GM18867 (cell line): Measurements from ENCODE around the gene FLRT2.

Experiments
- ATAC-seq: cut with Tn5 transposase; IDR thresholded peaks from one replicate; pipeline ENCODE4 v1.9.1; 2021; ENCODE audit warnings: mild to moderate bottlenecking, moderate library complexity; ENCODE audit not compliant: unreplicated experiment

Gene FLRT2

DNA sequence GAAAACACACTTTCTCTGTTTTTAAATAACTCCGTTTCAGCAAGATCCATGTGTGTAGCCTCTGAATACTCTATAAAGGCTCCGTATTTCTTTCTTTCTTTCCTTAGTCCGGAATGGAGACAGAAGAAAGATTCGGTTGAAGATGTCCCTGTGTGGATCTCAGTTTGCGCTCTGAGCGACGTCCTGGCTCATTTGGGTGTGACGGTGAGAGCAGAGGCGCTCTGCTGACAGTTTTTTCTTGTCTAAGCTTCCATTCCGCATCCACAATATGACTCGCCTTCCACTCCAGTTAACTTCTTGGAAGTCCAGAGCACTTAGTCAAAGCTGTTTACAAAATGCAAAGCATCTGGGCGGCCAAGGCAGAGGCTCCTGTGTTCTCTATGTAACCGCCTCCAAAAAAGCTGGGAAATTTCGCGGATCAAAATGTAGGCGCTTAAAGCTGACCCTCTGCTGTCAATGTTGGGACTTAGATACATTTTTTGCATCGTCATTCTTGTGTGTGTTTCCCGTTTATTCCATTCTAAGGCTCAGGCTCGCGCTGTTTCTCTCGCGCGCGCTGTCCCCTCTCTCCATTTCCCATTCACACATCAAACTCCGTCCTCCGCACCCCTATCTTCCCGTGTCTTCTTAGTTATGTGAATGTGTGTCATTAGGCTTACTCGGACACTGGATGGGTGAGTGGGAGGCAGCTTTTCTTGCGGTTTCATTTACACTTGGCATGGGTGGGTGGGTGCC is 880 bp upstream of the FLRT2 start:
- ATAC-seq, result no peak

DNA sequence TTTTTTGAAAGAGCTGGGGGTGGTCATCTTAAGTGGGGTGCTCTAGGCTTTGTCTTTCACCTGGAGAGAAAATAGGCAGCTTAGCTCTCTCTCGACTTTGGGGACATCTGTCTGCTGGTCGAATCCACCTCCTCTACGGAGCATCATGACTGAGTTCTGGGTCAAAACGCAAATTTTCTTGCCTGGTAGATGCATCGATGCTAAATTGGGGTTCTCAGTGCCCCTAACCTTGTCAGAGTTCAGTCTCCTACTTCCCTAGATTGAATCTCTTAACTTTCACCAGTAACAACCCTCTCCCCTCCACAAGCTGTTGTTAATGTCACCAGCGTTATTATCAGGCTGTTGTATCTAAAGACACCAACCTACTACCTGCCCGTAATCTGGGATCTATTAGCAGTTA is 682 bp downstream of the FLRT2 start:
- no peak for ATAC-seq

DNA sequence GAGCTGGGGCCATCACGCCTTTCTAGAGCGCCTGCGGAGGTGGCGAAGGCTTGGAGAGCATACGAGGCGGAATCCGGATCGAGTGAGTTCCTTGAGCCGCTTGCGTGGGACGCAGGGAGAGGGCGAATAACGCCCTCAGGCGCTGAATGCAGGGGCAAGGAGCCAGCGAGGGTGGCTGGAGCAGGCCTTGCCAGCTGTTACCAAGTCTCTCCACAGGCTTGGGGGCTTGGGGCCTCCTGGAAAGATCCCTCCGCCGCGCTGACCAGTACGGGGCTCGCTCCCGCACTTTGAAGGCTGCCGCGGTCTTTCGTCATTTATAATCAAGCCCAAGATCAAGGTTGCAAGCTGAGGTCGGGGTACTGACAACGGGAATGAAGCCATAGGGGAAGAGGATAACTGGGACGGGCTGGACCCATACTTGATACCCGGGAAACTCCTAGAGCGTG is 1.2 kb downstream of the FLRT2 start:
- no peak for ATAC-seq

DNA sequence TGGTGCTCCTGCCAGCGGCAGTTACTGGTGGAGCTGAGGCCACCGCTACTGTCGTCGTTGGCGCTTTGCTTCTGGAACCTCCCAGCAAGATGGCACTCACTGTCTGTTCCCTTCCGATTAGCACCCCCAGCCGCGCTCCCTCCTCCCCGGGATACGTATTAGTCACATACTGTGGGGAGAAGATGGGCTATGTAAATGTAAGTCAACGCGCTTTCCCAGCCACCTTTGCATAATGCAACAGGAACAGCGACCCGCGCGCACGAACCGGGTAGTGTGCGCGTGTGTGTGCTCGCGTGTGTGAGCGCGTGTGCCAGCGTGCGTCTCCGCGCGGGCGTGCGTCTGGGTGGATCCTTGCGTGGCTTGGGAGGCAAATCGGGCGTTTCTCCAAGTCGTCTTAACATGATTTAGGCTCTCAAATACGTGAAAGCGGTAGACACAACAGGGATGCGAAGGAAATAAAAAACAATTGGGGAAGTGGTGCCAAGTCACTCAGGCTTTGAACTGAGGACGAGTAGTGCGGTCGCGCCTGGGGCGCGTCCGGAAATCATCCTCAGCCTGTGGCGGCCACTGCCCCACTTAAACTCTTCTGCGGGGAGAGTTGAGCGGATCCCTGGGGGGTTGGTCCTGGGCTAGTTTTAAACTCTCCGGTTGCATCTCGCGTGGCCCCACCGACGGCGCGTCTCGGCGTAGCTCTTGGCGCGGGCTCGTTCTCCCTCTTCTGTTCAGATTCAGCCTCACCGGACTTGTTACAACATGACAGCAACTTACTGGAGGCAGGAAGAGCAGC is 1.8 kb downstream of the FLRT2 start:
- no peak for ATAC-seq

DNA sequence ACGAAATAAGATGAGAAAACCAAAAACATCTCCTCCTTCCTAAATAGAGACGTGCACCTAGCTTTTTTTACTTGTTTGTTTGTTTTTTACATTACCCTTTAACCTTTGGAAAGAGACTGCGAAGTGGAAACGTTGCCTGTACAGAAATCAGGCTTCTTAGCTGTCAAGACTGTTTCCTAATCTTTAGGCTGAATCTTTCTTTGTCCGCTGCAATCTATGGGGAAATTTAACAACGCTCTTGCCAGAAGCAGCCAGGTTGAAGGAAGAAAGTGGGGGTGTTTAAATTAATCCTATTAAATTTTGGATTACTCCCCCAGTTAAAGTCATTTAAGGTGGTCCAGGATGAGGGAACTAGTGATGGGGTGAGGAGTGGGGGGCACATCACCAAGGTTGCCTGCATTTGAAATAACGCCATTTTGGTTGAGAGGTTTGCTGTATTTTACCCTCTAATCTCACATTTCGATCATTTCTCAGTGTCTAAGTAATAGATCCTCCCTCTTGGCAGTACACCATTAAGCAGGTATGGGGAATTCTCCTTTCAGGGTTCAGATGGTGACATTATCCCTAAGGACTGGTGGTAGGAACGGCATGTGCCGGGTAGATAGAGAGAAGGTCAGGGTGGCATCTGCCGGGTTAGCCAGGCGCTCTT is 2.6 kb downstream of the FLRT2 start:
- no peak for ATAC-seq

DNA sequence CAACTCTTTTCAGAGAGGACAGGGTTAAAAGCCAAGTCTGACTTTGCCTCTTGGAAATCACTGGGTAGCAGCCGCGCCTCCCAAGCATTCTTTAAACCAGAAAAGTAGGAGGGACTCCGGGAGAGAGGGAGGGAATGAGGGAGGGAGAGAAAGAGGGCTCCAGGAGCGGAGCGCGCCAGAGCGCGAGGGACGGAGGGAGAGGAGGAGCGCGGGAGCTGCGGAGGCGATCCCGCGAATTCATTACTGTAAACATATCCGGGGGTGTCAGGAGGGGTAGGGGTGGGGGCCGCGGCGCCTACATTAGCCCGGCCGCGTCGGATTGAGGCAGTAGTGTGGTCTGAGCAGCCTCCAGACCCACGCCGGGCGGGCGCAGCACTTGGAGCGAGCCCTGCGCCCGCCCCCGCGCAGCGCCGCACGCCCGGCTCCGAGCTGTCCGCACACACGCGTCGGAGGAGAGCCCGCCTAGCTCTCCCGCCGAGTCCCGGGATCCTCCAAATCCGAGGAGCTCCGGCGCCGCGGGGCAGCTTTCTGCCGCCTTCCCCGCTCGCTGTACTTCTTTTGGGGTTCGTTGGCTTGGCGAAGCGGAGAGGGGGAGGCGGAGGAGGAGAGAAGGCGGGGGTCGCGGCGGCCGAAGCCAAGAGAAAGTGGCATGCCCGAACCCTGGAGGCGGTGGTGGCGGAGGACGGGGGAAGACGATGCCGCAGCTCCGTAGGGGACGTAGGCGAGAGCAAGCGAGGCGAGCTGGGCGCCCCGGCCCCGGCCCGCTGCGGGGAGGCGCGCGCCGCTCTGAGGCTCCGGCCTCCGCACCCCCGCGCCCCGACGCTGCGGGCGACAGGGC is 3.3 kb downstream of the FLRT2 start:
- ATAC-seq, result no peak

DNA sequence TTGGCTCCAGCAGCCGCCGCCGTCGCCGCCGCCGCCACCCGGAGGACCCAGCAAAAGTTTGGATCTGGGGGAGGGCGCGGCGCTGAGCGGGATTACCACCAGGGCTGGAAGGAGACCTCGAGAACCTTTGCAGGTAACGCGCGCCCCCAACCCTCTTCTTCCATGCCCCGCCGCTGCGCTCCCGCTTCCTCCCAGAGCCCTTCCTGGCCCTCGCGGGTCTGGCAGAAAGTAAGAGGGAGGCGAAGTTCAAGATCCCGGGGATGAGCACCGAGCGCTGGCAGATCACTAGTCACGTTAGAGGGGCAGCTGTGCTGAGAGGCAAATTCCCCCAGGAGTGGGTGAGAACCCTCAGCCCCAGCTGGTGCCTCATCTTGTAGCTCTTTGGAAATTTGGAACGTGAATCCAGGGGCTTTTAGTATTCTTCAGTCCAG is 3.9 kb downstream of the FLRT2 start:
- ATAC-seq, result no peak

DNA sequence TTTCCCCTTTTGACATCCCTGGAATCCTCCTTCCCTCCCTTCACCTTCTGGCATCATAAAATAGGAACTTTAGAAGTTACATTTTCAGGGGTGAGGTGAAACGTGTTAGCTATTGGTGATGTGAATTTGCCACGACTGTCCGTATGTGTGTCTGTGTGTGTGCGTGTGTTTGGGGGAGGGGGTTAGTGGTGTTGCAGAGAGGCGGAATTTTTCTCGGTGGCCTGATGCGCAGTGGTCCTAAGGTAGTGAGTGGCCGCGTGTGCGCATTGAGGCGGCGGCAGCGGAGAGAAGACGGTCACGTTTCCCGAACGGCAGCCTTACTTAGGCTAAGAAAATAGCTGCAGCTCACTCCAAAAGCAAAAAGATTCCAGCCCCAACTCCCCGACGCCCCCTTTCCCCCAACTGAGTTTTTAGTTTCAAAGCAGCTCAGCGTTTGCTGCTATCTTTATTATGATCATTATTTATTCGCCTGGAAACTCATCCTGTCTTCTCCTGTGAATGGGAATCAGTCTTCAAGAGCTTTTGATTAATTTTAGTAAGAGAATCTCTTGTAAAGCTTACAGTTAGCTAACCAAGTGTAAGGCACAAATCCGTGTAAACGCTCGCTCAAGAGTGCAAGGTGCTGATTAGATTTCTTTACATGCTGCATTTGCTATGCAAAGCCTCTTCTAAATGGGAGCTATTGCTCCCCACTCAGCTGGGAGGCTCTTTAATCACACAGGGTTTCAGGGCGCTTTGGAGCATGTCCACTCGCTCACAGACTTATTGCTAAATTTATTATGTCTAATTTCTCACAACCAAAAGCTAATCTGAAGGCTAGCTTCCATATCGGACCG is 4.7 kb downstream of the FLRT2 start:
- no peak for ATAC-seq

DNA sequence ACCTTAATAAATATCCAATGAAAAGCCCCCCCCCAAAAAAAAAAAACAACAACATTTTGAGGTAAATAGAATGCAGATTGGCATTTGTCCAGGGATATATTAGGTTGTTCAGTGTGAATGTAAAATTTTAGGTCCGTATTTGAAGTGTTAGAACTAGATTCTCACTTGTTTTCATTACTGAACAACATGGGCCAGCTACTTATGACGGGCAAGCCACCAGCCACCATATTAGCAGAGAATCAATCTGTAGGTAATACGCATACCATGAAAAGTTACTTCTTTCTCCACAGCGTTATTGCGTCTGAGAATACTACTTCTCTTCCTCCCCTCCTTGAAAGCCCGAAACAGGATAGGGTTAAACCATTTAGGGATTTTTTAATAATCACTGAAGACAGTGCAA is 5.4 kb downstream of the FLRT2 start:
- ATAC-seq, result no peak

DNA sequence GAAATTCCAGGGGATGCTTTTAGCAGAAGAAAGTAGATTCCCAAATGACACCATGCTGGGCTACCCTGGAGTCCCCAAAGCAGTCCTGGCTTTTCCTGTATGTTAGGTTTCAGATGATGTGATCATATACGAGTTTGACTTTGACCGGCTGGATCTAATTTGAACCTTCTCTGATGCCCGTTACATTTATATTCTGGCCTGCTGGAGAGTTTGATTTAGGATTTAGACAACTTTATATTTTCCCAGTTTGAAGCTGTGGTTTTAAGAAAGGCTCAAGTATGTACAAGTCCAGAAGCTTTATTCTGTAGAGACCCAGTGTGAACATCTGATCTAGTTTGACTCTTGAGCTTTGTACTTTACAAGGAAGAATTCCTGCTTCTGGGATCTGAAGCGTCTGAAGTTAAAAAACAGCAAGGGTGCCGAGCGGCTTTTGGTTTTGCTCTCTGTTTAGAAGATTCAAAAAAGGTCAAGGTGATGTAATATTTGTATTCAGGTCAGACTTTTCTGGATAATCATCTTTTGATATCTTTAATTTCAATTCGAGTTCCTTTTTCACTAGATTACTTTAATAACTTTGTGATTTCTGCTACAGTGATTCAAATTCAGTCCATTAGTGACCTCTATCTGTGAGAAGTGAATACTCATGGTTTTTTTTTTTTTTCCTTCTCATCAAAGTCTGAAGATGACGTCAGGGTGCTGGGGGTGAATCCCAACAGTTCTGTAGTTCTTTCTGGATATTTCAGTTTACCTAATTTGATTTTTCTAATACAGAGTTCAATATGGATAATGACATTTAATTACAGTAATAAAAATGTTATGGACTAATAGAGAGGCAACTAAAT is 6.3 kb downstream of the FLRT2 start:
- ATAC-seq, result no peak

DNA sequence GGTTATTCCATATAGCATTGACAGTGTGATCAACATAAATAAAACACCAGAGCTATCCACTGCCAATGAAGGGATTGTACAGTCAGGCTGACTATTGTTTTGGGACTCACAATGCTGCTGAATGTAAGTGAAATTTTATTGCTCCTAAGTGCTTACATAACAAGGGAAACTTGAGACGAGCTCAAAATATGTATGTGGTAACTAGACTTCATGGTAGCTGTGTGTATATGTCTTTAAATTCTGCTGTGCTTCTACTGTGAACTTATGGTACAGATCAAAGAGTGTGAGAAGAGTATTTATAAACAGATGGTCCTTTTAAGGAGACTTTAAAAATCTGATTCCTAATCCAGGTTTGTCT is 6.9 kb downstream of the FLRT2 start:
- ATAC-seq, result no peak

DNA sequence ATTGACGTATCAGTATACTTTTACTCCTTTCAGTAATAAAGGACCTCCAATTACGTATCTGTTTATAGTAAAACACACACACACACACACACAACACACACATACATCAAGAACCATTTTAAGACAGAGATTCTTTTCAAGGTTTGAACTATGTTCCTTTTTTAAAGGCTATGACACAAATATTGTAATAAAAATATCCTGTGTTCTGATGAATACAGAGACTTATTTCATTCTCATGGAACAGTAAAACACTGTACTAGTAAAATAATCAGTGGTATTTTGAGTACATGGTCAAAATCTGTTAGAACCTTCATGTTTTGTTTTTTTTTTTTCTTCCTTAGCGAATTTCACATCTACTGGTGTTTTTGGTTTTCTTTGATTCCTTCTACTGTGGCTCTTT is 7.6 kb downstream of the FLRT2 start:
- no peak for ATAC-seq

DNA sequence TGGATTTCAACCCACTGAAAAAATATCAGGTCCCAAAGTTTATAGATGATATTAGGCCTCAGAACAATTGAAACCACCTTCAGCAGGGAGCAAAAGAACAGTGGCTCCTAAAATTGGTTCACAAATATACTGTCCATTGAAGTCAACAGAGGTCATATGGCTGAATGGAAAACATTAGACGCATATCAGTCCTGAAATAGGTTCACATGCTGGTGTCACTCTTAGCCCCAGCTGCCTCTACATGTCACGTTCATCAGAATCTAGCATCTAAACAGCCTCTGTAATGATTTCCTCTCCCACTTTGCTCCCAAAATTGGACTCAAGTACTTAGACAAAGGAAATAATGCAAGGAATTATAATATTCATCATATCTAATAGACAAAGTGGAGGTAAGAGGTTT is 8.7 kb downstream of the FLRT2 start:
- ATAC-seq, result no peak

DNA sequence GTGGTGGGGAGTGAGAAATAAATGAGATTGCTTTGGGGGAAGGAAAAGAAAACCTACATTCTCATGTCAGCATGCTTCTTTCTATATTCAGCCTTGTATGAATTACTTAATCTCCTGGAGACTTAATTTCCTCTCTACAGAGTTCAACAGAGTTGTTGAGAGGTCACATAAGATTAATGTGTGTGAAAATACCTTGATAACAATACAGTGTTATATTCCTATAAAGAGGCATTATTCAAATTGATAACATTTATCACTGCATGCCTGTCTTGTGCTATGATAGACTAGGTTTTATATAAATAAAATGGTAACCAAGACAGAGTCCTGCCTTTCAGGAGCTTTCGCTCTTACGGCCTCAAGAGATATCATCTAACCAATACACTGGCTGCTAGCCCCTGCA is 9.6 kb downstream of the FLRT2 start:
- ATAC-seq, result no peak

DNA sequence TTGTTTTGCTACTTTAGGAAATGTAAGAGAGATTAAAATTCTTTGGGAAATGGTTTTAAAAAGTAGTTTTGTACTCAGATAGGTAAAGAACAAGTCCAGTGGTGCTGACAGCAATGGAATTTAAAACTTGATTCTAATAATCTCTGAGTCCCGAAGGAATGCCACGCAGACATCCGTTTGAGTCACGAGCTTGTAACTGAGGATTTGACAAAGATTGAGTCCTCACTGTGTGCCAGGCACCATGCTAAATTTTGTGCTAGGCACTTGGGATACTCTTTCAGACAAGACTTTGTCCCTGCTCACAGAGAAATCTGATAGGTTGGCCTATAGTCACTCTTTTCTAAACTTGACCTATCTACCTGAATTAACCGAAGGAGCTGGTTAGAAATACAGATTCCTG is 12.7 kb downstream of the FLRT2 start:
- no peak for ATAC-seq

DNA sequence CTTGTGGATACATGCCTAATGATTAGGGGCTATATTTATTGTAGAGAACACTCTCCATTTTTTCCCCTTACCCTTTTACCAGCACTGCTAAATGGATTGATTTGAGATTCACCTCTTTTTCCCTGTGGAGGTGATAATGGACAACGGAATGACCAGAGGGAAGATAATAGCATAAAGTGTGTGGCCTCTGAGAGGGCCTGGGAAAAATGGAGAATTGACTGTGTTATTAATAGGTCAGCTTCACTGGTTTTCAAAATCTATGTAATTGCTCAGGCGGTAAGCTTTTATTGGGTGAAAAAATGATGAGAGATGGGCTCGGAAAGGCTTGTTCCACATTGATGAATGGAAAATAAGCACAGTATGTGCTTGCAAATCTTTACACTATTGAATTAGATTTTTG is 15.8 kb downstream of the FLRT2 start:
- no peak for ATAC-seq

DNA sequence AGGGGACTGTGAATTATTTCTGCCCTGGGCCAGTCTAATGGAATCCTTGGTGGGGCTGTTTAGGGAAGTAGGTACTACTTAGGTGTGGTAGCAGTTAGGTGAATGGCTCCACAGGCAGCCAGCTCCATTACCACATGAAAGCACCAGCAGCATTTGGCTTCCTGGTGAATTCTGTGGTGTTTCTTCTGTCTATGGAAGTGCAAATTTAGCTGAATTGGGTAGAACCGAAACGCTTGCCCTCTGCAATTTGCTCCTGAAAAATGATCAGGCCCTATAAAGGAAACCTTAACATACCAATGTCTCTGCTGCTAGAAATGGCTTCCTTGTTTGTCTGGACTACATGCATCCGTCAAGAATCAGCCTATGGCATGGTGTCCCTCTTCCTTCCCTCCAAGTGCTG is 16.4 kb downstream of the FLRT2 start:
- ATAC-seq, result no peak

DNA sequence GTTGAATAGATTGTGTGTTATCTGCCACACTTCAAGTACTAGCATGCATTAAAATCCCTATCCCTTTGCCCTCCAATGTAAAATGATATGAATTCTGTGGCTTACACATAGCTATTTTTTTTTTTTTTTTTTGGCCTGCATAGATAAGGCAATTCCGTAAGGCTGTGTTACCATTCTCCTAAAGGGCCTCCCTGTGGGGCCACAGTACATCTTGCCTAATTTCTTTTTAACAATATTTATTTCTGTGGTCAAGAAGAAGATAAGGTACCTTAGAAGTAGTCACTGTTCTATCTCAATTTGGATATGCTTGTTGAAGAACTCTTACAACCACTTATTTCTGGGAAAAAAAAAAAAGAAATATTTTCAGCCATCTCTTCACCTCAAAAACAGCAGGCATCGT is 19.8 kb downstream of the FLRT2 start:
- no peak for ATAC-seq

DNA sequence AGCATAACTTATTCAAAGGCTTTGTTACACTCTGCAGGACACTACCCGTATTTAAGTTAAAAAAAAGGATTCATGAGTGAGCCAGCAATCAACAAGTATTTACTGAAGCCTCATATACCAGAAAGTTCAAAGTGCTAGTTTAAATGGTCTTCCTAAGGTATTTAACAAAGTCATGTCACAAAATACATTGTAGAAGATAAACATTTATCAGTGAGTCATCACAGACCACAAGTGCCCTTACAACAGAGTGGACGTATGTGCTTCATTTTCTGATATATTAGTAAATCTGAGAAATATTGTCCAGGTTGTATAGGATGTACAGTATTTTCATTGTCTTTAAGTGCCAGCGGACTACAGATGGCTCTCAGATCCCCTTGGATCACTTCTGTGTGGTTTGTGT is 24.2 kb downstream of the FLRT2 start:
- ATAC-seq, result no peak
